ENCODE measurements around the gene PGRMC2. TPM values are rescaled to one million over a fixed set of nuclear protein-coding genes. Genes with fewer than 3 reads are reported as not detected.
A peak's percentile ranks its signal among the peaks of the same experiment; 100 is the strongest.

Gene PGRMC2
- total and polyA plus RNA-seq, 2 of the 4 experiments (the other 2 are of a cell fraction): 13.4 to 40.7 TPM

GRCh38 chr4:128287871-128288688 lies 467 bp upstream of the PGRMC2 start (continued):
- TF ChIP-seq FOS (IDR thresholded peaks at IDR 0.05; ENCODE audit: low read depth, low read length) (no peak), MXI1 (IDR thresholded peaks at IDR 0.05; ENCODE audit: borderline replicate concordance, low read depth, low read length) (peak; percentile 60; the same call in 1 of the 2 replicates), NFE2L2 (IDR thresholded peaks at IDR 0.05; ENCODE audit: low read depth, low read length) (no peak)

Measured in IMR-90 (cell line).